Hippocampal formation (tissue), 2 donors: ENCODE measurements around the gene AFF1.
"Not testable (repeated sequence)": the region's sequence is repeated elsewhere in the genome, so short reads cannot be mapped to it uniquely, and the experiment has no call there.

Source experiments
- DNase-seq, 2 donors: peaks; one replicate each; lab custom pipeline; 2025; lab: John Stamatoyannopoulos, UW

The AFF1 gene

GRCh38 chr4:87012265-87012953 lies 77.6 kb downstream of the AFF1 start:
- no peak for DNase-seq

- not testable (repeated sequence) for DNase-seq
Measured at GRCh38 chr4:87012954-87013308, 78.1 kb downstream of the AFF1 start.

- no peak for DNase-seq
Measured at GRCh38 chr4:87014284-87014782, 79.5 kb downstream of the AFF1 start.

GRCh38 chr4:87015416-87015815 lies 80.6 kb downstream of the AFF1 start:
- no peak for DNase-seq

- DNase-seq: no peak
Measured at GRCh38 chr4:87017580-87018342, 83.0 kb downstream of the AFF1 start.

- no peak for DNase-seq
Measured at GRCh38 chr4:87018753-87019152, 83.9 kb downstream of the AFF1 start.

- DNase-seq: no peak
Measured at GRCh38 chr4:87019246-87019791, 84.5 kb downstream of the AFF1 start.

- DNase-seq: no peak
Measured at GRCh38 chr4:87019898-87020297, 85.1 kb downstream of the AFF1 start.

GRCh38 chr4:87024201-87024600 lies 89.4 kb downstream of the AFF1 start:
- no peak for DNase-seq

GRCh38 chr4:87025023-87025613 lies 90.3 kb downstream of the AFF1 start:
- DNase-seq: no peak

GRCh38 chr4:87025614-87026041 lies 90.8 kb downstream of the AFF1 start:
- no peak for DNase-seq

- peak in 1 of 2 donors; percentile 26 for DNase-seq
Measured at GRCh38 chr4:87026800-87027495, 92.1 kb downstream of the AFF1 start.

- no peak for DNase-seq
Measured at GRCh38 chr4:87029356-87029755, 94.5 kb downstream of the AFF1 start.

- DNase-seq: no peak
Measured at GRCh38 chr4:87030124-87030523, 95.3 kb downstream of the AFF1 start.

- DNase-seq: no peak
Measured at GRCh38 chr4:87030755-87031441, 96.1 kb downstream of the AFF1 start.

GRCh38 chr4:87031920-87032319 lies 97.1 kb downstream of the AFF1 start:
- DNase-seq: peak in 1 of 2 donors; percentile 70

GRCh38 chr4:87032884-87033533 lies 98.2 kb downstream of the AFF1 start:
- no peak for DNase-seq

GRCh38 chr4:87033902-87034301 lies 99.1 kb downstream of the AFF1 start:
- no peak for DNase-seq

- DNase-seq: no peak
Measured at GRCh38 chr4:87034527-87034926, 99.7 kb downstream of the AFF1 start.

- DNase-seq: no peak
Measured at GRCh38 chr4:87035881-87036509, 101.2 kb downstream of the AFF1 start.
